GM12891 (cell line): ENCODE data around the gene FER.
A peak's percentile ranks its signal among the peaks of the same experiment; 100 is the strongest.
"Not testable (repeated sequence)": the region's sequence is repeated elsewhere in the genome, so short reads cannot be mapped to it uniquely, and the experiment has no call there.

Experiments used
- DNase-seq: peaks from one replicate; pipeline ENCODE4 v3.0.0; 2011; ENCODE audit warnings: low spot score; ENCODE audit not compliant: insufficient read length
- FAIRE-seq: peaks from 2 replicates; lab custom pipeline; 2011; peaks lifted over from hg19 to GRCh38; lab: Jason Lieb, UNC
- PAX5 ChIP-seq: IDR thresholded peaks from 2 replicates; pipeline ENCODE4 v1.6.1; 2011; ENCODE audit warnings: low read length, moderate library complexity, mild to moderate bottlenecking; ENCODE audit not compliant: insufficient read depth, severe bottlenecking
- POLR2A ChIP-seq: IDR thresholded peaks from 2 replicates; pipeline ENCODE4 v1.6.1; 2011; ENCODE audit warnings: low read depth, low read length, control low read depth
- POLR2AphosphoS5 ChIP-seq: IDR thresholded peaks from 2 replicates; pipeline ENCODE4 v1.6.1; 2011; ENCODE audit warnings: low read depth, low read length, control low read depth
- POU2F2 ChIP-seq: IDR thresholded peaks from 2 replicates; pipeline ENCODE4 v1.6.1; 2011; ENCODE audit warnings: low read depth, mild to moderate bottlenecking, control low read depth, low read length, moderate library complexity
- SPI1 ChIP-seq: IDR thresholded peaks from 2 replicates; pipeline ENCODE4 v1.6.1; 2011; ENCODE audit warnings: low read depth, low read length, control low read depth
- TAF1 ChIP-seq: IDR thresholded peaks from 2 replicates; pipeline ENCODE4 v1.6.1; 2011; ENCODE audit warnings: low read depth, low read length, control low read depth

Gene FER

GRCh38 chr5:109027983-109028607 lies 280.4 kb downstream of the FER start:
- FAIRE-seq (no peak), DNase-seq (no peak)
- TF ChIP-seq PAX5 (no peak), TAF1 (no peak)

- FAIRE-seq = peak; percentile 66
- TF ChIP-seq POLR2AphosphoS5 (no peak), POLR2A (no peak), TAF1 (no peak), SPI1 (no peak), POU2F2 (no peak), PAX5 (no peak)
- DNase-seq = no peak
Observed at GRCh38 chr5:109028608-109029299, 281.1 kb downstream of the FER start.

DNA sequence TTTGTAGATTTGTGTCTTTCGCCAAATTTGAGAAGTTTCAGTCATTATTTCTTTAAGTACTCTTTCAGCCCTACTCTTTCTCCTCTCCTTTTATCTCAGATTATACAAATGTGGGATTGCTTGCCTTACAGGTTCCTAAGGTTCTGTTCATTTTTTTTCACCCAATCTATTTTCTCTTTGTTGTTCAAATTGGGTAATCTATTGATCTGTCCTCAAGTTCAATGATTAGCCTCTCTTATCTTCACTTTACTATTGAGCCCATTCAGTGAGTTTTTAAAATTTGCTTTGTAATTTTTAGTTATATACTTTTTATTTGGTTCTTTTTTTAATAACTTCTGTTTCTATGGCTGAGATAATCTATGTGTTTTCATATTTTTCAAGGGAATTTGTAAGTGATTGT lies 282.1 kb downstream of the FER start:
- no peak for TF ChIP-seq POLR2AphosphoS5
- no peak for TF ChIP-seq POU2F2
- TF ChIP-seq SPI1 = no peak
- TF ChIP-seq TAF1 = no peak
- TF ChIP-seq POLR2A = no peak
- no peak for TF ChIP-seq PAX5
- DNase-seq (no peak), FAIRE-seq (no peak)

- no peak for DNase-seq
- TF ChIP-seq POLR2AphosphoS5 = no peak
- TF ChIP-seq POLR2A = no peak
- TF ChIP-seq TAF1 = no peak
- TF ChIP-seq PAX5 = no peak
- TF ChIP-seq SPI1 = no peak
- TF ChIP-seq POU2F2 = no peak
- peak; percentile 48 for FAIRE-seq
Observed at GRCh38 chr5:109030360-109031143, 282.9 kb downstream of the FER start.

DNA sequence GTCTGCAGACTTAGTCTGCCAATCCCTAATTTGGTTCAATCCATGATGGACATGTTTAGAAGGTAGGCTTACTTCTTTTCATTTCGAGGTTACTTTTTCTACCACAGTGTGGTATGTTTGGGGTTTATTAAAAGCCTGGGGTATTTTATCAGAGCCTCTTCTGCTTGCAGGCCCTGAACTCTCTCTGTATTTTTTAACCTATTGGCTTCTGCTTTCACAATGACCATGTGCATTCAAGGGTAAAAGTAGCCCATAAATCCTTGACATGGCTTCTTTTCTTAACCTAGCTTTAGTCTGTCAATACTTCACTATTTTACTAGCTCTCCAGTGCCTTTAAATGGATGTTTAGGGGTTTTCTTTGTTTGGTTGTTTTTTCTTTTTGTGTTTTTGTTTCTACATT lies 286.6 kb downstream of the FER start:
- no peak for DNase-seq
- TF ChIP-seq SPI1 = peak; percentile 29
- no peak for TF ChIP-seq TAF1
- FAIRE-seq = no peak

GRCh38 chr5:109035436-109035835 lies 287.7 kb downstream of the FER start:
- FAIRE-seq (no peak), DNase-seq (no peak)
- TF ChIP-seq POLR2A (no peak), POLR2AphosphoS5 (no peak)

GRCh38 chr5:109038209-109038840 lies 290.6 kb downstream of the FER start:
- no peak for TF ChIP-seq POLR2A
- no peak for TF ChIP-seq PAX5
- no peak for TF ChIP-seq TAF1
- TF ChIP-seq SPI1 = no peak
- no peak for TF ChIP-seq POLR2AphosphoS5
- TF ChIP-seq POU2F2 = no peak
- no peak for FAIRE-seq
- no peak for DNase-seq

DNA sequence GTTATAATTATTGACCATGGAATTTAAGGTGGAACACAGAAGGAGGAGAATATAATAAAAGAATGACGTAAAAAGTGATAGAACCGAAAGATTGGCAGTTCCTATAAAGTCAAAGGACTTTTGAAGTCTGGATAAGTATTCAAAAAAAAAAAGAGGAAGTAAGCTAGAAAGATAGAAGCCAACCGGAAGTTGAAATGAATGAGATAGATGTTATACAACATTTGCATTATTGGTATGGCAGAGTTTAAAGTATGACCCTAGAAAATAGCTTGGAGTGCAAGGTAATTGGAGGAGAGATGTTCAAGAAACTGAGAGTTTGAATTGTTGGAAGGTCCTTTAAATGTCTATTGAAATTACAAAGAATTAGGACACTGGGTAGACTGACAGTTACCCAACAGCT lies 293.6 kb downstream of the FER start:
- no peak for FAIRE-seq

GRCh38 chr5:109045710-109046109 lies 298.0 kb downstream of the FER start:
- FAIRE-seq (no peak), DNase-seq (no peak)
- TF ChIP-seq POLR2AphosphoS5 (no peak), PAX5 (no peak), TAF1 (no peak), POLR2A (no peak), SPI1 (no peak), POU2F2 (no peak)

More for the DNA sequence above, 293.6 kb downstream of the FER start:
- no peak for DNase-seq
- no peak for TF ChIP-seq PAX5

GRCh38 chr5:109049565-109049964 lies 301.9 kb downstream of the FER start:
- DNase-seq (no peak), FAIRE-seq (no peak)
- TF ChIP-seq PAX5 (no peak), TAF1 (no peak), POLR2A (no peak), SPI1 (no peak), POU2F2 (no peak), POLR2AphosphoS5 (no peak)

GRCh38 chr5:109050321-109050720 lies 302.6 kb downstream of the FER start:
- not testable (repeated sequence) for DNase-seq

GRCh38 chr5:109052216-109052615 lies 304.5 kb downstream of the FER start:
- not testable (repeated sequence) for FAIRE-seq, DNase-seq

More at GRCh38 chr5:109050321-109050720, 302.6 kb downstream of the FER start:
- peak; percentile 82 for FAIRE-seq
